ENCODE data around the gene MGAT4C. TPM values are rescaled to one million over a fixed set of nuclear protein-coding genes. Genes with fewer than 3 reads are reported as not detected.

Gene MGAT4C
- total RNA-seq, 1 donor from 2014 or later, result not detected

DNA sequence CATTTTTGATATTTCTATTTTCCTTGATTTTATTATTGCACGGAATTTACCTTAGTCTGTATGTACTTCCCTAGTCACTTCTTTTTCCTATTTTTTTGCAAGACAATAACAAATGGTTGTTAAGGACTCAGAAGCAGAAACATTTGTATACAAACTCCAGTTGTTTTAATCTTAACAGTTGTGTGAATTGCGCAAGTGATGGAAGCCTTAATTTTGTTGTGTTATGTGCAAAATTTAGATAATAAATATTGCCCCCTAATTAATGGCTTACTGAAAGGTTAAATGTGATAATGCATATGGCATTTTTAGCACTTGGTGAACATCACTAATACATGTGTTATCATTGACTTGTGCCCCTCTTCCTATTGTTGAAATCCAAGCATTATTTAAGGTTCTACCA, 82.0 kb downstream of the MGAT4C start:
- no peak for DNase-seq (ENCODE audit: low read depth)
- TF ChIP-seq, protein P1, sequence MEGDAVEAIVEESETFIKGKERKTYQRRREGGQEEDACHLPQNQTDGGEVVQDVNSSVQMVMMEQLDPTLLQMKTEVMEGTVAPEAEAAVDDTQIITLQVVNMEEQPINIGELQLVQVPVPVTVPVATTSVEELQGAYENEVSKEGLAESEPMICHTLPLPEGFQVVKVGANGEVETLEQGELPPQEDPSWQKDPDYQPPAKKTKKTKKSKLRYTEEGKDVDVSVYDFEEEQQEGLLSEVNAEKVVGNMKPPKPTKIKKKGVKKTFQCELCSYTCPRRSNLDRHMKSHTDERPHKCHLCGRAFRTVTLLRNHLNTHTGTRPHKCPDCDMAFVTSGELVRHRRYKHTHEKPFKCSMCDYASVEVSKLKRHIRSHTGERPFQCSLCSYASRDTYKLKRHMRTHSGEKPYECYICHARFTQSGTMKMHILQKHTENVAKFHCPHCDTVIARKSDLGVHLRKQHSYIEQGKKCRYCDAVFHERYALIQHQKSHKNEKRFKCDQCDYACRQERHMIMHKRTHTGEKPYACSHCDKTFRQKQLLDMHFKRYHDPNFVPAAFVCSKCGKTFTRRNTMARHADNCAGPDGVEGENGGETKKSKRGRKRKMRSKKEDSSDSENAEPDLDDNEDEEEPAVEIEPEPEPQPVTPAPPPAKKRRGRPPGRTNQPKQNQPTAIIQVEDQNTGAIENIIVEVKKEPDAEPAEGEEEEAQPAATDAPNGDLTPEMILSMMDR (conservative IDR thresholded peaks at IDR 0.05; ENCODE audit: low read depth, low read length), result no peak
- no peak overlapping the region for H3K4me3 ChIP-seq (ENCODE audit: low read depth, low read length)

DNA sequence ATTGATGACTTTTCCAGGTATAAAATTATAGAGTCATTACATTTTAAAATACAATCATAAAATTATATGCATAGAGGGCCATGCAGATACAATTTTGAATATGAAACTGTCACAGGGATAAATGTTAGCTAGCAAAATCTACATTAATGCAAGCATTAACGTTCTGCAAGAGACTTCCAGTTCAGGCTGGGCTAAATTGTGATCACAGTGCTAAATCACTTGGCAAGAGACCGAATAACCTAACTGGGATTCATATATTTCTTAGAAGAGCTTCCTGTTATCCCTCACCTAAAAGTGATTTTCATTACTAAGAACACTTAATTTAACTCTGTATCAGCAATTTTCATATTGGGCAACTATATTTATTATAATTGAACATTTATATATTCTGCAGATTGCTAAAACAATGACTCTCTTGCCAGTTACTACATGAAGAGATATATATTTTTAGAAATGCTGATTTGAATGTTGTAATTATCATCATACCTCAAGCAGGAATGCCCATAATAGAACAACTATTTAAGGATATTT, 83.2 kb downstream of the MGAT4C start:
- DNase-seq (ENCODE audit: low read depth), result no peak
- TF ChIP-seq, protein P1 (conservative IDR thresholded peaks at IDR 0.05; ENCODE audit: low read depth, low read length), result no peak
- no peak overlapping the region for H3K4me3 ChIP-seq (ENCODE audit: low read depth, low read length)

DNA sequence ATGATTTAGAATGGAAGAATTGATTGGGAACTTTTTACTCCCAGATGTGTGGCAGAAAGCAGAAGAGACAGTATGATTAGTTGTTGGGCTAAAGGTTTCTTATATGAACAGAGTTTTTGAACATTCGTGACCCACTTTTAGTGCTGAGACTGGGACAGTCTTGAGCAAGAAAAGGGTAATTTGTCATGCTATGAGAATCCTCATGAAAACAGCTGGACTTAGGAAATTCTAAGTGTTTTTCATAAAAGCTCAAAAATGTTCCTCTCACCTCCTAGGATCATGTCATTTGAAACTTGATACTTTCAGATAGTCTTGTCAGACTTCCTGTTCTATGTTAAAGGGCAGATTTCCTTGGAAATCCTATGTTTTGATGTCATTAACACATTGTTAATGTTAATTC, 86.1 kb downstream of the MGAT4C start:
- DNase-seq (ENCODE audit: low read depth), result no peak
- no peak overlapping the region for H3K4me3 ChIP-seq (ENCODE audit: low read depth, low read length)
- TF ChIP-seq, protein P1 (conservative IDR thresholded peaks at IDR 0.05; ENCODE audit: low read depth, low read length), result no peak

DNA sequence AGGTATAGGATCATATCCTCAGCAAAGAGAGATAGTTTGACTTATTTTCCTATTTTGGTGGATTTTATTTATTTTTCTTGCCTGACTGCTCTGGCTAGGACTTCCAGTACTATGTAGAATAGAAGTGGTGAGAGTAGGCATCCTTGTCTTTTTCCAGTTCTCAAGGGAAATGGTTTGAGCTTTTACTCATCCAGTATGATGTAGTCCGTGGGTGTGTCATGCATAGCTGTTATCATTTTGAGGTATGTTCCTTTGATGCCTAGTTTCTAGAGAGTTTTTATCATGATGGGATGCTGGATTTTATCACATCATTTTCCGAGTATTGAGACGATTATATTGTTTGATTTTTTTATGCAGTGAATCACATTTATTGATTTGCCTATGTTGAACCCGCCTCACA, 97.2 kb downstream of the MGAT4C start:
- H3K4me3 ChIP-seq (ENCODE audit: low read depth, low read length), result no peak overlapping the region
- TF ChIP-seq, protein P1 (conservative IDR thresholded peaks at IDR 0.05; ENCODE audit: low read depth, low read length), result no peak
- no peak for DNase-seq (ENCODE audit: low read depth)

DNA sequence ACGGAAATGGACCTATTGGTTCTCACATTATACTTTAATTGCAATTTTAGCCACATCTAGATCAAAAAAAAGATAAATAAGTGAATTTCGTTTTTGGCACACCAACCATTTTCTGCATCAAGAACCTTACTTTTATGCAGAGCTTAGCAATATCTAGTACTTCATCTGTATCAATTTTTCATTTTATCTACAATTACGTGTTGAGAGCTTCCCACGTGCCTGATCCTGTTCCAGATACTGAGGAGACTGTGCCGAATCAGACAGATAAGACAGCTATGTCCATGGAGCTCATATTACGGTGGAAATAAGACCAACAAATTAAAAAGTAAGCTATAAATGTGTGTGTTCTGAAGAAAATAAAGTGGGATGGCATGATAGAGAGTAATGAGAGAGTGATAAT, 101.6 kb downstream of the MGAT4C start:
- TF ChIP-seq, protein P1 (conservative IDR thresholded peaks at IDR 0.05; ENCODE audit: low read depth, low read length), result no peak
- DNase-seq (ENCODE audit: low read depth), result no peak
- H3K4me3 ChIP-seq (ENCODE audit: low read depth, low read length), result no peak overlapping the region

DNA sequence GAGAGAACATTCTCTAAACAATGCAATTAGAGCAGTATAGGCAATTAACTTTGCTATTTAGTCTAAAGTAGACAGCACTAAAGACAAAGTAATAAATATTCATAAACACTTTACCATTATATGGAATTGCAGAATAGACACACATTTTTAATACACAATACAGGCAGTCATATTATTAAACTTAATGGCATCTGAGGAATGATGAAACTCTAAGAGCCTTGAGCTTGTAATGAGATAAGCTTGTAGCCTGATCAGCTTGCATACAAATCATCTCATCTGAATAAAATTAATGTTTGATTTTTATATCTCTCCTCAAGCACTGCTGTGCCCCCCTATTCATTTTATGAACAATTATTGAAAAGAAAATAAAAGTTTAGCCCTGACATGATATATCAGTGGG, 107.6 kb downstream of the MGAT4C start:
- no peak overlapping the region for H3K4me3 ChIP-seq (ENCODE audit: low read depth, low read length)
- DNase-seq (ENCODE audit: low read depth), result no peak
- TF ChIP-seq, protein P1 (conservative IDR thresholded peaks at IDR 0.05; ENCODE audit: low read depth, low read length), result no peak

DNA sequence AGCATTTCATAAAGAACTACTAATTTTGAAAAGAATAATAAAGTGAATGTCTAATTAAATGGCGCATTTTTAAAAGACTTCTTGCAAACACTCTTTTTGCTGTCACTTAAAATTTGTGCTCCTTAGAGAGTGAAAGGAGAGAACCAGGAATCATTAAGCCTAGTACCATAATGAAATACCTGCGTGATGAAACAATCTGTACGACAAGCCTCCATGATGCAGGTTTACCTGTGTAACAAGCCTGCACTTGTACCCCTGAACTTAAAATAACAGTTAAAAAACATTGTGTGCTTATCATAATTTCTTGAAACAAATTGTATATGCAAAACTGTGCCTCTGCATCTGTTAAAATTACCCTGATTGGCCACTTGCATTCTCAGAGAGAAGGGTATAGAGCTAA, 108.1 kb downstream of the MGAT4C start:
- TF ChIP-seq, protein P1 (conservative IDR thresholded peaks at IDR 0.05; ENCODE audit: low read depth, low read length), result no peak
- DNase-seq (ENCODE audit: low read depth), result no peak
- no peak overlapping the region for H3K4me3 ChIP-seq (ENCODE audit: low read depth, low read length)
